Calu3 (cell line): ENCODE measurements around the gene NCKAP5. TPM values are rescaled to one million over a fixed set of nuclear protein-coding genes. Genes with fewer than 3 reads are reported as not detected.

Source experiments
- BruUV-seq: library from RNA; stranded (reverse); fragments of 400-500 nt; replicated peaks from 2 replicates; lab custom pipeline; 2021; lab: Mats Ljungman, UMichigan
- CTCF ChIA-PET: fragments of 300-600 bp; sonication (Branson Sonifier 250); formaldehyde crosslinking; loops from one replicate; lab custom pipeline; 2022; ENCODE audit warnings: antibody characterized with exemption; lab: Charles Lee
- DNase-seq: peaks from one replicate; pipeline ENCODE4 v3.0.0; 2022
- H3K27ac Mint-ChIP-seq: one replicate; pipeline ENCODE4 v1.8.0; 2022; ENCODE audit warnings: mixed read lengths; ENCODE audit not compliant: unreplicated experiment
- H3K27me3 Mint-ChIP-seq: one replicate; pipeline ENCODE4 v1.8.0; 2022; ENCODE audit warnings: mixed read lengths; ENCODE audit not compliant: unreplicated experiment
- H3K36me3 Mint-ChIP-seq: one replicate; pipeline ENCODE4 v1.8.0; 2022; ENCODE audit warnings: mild to moderate bottlenecking, moderate library complexity, mixed read lengths; ENCODE audit not compliant: insufficient read depth, unreplicated experiment
- H3K4me1 Mint-ChIP-seq: one replicate; pipeline ENCODE4 v1.8.0; 2022; ENCODE audit warnings: mild to moderate bottlenecking, low read depth, mixed read lengths; ENCODE audit not compliant: unreplicated experiment
- H3K4me3 Mint-ChIP-seq: one replicate; pipeline ENCODE4 v1.8.0; 2022; ENCODE audit warnings: mild to moderate bottlenecking, low read depth, moderate library complexity, mixed read lengths; ENCODE audit not compliant: unreplicated experiment
- H3K9me3 Mint-ChIP-seq: one replicate; pipeline ENCODE4 v1.8.0; 2022; ENCODE audit warnings: low read depth, mixed read lengths; ENCODE audit not compliant: unreplicated experiment
- CTCF ChIP-seq: fragments of 200-600 bp; IDR thresholded peaks from one replicate; pipeline ENCODE4 v1.8.0; 2022; ENCODE audit warnings: antibody characterized with exemption; ENCODE audit not compliant: unreplicated experiment
- intact Hi-C: fragments of 100-400 bp; cut with micrococcal nuclease; formaldehyde crosslinking; loops from one replicate; pipeline ENCODE4 v1.10.0; 2022; ENCODE audit not compliant: unreplicated experiment
- total RNA-seq: library from RNA; stranded (reverse); gene quantifications from 2 replicates; pipeline ENCODE4 v1.2.3, GENCODE V29; 2022

The NCKAP5 gene
- total RNA-seq, 1 experiment from 2014 or later: 2.2 TPM

GRCh38 chr2:132736059-132736458, 832.2 kb downstream of the NCKAP5 start:
- Mint-ChIP-seq H3K4me1 (no peaks in the 10 kb centered on the region), H3K27me3 (peaks cover 8% of the 10 kb centered on the region), H3K27ac (no peak overlapping the region), H3K9me3 (peaks cover 4% of the 10 kb centered on the region), H3K4me3 (no peak overlapping the region), H3K36me3 (no peaks in the 10 kb centered on the region)
- TF ChIP-seq CTCF: no peak
- CTCF ChIA-PET: no interaction called here
- no peak for DNase-seq
- no TSS peak for BruUV-seq
- intact Hi-C loops: no loop called here

GRCh38 chr2:132734961-132735360, 833.3 kb downstream of the NCKAP5 start:
- peaks cover 4% of the 10 kb centered on the region for H3K9me3 Mint-ChIP-seq
- H3K27ac Mint-ChIP-seq: no peak overlapping the region
- BruUV-seq: no TSS peak
- H3K4me1 Mint-ChIP-seq: no peaks in the 10 kb centered on the region
- no peak for TF ChIP-seq CTCF
- peaks cover 8% of the 10 kb centered on the region for H3K27me3 Mint-ChIP-seq
- H3K4me3 Mint-ChIP-seq: no peak overlapping the region
- intact Hi-C loops: no loop called here
- DNase-seq: no peak
- CTCF ChIA-PET: no interaction called here
- H3K36me3 Mint-ChIP-seq: no peaks in the 10 kb centered on the region

- peaks cover 8% of the 10 kb centered on the region for H3K27me3 Mint-ChIP-seq
- BruUV-seq: no TSS peak
- CTCF ChIA-PET: no interaction called here
- no peak overlapping the region for H3K4me3 Mint-ChIP-seq
- no peak overlapping the region for H3K27ac Mint-ChIP-seq
- H3K4me1 Mint-ChIP-seq: no peaks in the 10 kb centered on the region
- no peak for DNase-seq
- no peaks in the 10 kb centered on the region for H3K36me3 Mint-ChIP-seq
- no peak for TF ChIP-seq CTCF
- intact Hi-C loops: no loop called here
- peaks cover 4% of the 10 kb centered on the region for H3K9me3 Mint-ChIP-seq
Observed at GRCh38 chr2:132733094-132733493, 835.2 kb downstream of the NCKAP5 start.

- intact Hi-C loops: no loop called here
- H3K27ac Mint-ChIP-seq: no peak overlapping the region
- TF ChIP-seq CTCF: no peak
- peaks cover 4% of the 10 kb centered on the region for H3K9me3 Mint-ChIP-seq
- DNase-seq: no peak
- CTCF ChIA-PET: no interaction called here
- no peaks in the 10 kb centered on the region for H3K36me3 Mint-ChIP-seq
- H3K4me3 Mint-ChIP-seq: no peak overlapping the region
- H3K27me3 Mint-ChIP-seq: peaks cover 8% of the 10 kb centered on the region
- H3K4me1 Mint-ChIP-seq: no peaks in the 10 kb centered on the region
- no TSS peak for BruUV-seq
Observed at GRCh38 chr2:132732694-132733093, 835.6 kb downstream of the NCKAP5 start.

- Mint-ChIP-seq H3K36me3 (no peaks in the 10 kb centered on the region), H3K9me3 (peaks cover 4% of the 10 kb centered on the region), H3K27ac (no peak overlapping the region), H3K27me3 (peaks cover 8% of the 10 kb centered on the region), H3K4me1 (no peaks in the 10 kb centered on the region), H3K4me3 (no peak overlapping the region)
- BruUV-seq: no TSS peak
- intact Hi-C loops: no loop called here
- TF ChIP-seq CTCF: no peak
- DNase-seq: no peak
- CTCF ChIA-PET: no interaction called here
Observed at GRCh38 chr2:132731441-132731840, 836.8 kb downstream of the NCKAP5 start.
